ENCODE results near the gene BMP8A.
"Not testable (repeated sequence)": the region's sequence is repeated elsewhere in the genome, so short reads cannot be mapped to it uniquely, and the experiment has no call there.

BMP8A gene

DNA sequence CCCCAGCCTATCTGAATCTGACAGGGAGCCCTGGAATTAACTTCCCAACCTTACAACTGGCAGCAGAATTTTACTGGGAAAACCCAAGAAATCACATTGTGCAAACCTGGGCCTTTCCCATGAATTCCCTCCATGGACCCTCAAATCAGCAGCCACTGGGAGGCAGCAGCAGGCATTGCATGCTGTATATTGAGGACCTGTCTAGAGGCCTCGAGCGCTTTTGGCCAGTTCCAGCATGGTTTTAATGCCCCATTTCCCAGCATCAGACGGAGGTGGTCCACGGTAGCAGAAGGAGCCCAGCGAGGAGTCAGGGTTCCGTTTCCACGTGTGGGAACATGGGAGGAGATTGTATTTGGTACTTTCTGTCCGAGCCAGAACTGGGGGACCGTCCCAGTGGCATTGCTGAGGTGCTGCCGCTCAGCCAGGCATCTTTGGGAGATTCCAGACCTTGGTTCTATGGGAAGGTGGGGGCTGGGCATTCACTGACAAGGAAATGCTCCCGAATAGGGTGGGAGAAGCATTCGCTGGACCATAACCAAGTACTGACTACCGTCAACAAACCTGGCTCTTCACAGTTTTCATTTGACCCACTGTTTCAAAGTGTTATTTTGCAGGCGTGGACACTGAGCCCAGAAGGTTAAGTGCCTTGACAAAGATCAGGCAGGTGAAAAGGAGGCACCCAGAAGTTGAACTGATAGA, 15.9 kb downstream of the BMP8A start:
- DNase-seq, result no peak

DNA sequence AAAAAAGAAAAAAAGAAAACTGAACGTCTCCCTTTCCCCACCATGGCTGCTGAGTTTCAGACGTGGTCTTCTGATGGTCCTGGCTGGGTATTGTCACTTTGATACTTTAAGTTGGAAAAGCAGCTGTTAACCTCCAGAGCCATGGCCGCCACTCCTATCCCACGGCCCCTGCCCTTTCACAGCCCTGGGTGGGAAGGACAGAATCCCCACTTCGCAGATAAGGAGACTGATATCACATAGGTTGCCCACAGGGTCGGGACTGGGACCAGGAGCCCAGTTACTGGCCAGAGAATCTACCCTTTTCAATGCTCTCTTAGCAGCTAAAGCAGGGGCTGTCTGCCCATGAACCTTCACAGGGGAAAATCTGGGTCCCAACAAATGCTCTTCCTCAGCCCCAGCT, 16.8 kb downstream of the BMP8A start:
- no peak for DNase-seq

DNA sequence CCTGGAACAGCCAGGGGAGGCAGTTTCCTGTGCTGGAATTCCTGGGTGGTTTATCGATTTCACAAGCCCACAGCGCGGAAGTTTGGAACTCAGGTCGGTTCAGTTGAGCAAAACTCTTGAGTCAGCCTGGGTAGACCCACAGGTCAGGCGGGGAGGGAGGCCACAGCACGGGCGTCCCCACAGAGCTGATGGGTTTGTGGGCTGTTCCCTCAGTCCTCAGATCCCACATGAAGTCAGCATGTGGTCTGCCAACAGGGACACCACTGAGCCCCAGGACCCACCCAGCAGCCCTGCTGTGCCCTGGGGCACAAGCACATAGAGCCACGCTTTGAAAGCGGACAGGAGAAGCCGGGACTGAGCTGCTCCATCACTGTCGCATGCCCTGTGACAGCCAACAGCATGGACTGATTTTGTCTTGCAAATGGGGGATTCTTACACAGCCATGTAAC, 17.4 kb downstream of the BMP8A start:
- no peak for DNase-seq

DNA sequence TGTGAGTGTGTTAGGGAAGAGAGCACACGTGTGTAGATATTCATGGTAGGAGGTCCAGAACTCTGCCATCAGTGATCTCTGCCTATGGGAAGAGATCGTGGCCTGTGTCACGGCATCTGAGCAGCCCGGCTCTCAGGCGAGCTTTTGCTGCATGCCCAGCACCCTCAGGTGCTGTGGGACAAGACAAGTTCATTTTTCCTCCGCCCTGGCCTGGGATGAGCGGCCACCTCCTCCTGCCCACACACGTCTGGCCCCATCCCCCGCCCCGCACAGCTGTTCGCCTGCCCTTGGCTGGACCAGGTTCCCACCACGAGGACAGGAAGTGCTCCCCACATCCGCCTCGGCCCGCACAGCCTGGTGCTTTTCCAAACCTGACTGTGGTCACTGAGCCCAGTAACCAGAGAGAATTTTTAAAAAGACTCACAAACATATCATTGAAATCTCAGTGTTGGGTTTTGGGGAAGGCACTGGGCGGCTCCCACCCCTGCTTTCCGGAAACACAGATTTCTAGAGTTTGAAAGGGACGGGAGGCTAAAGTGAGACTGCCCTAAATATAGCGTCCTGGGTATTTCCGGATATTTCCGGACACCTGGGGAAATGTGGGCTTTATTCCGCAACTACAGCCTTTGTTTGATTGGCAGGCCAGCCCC, 18.0 kb downstream of the BMP8A start:
- DNase-seq, result no peak

DNA sequence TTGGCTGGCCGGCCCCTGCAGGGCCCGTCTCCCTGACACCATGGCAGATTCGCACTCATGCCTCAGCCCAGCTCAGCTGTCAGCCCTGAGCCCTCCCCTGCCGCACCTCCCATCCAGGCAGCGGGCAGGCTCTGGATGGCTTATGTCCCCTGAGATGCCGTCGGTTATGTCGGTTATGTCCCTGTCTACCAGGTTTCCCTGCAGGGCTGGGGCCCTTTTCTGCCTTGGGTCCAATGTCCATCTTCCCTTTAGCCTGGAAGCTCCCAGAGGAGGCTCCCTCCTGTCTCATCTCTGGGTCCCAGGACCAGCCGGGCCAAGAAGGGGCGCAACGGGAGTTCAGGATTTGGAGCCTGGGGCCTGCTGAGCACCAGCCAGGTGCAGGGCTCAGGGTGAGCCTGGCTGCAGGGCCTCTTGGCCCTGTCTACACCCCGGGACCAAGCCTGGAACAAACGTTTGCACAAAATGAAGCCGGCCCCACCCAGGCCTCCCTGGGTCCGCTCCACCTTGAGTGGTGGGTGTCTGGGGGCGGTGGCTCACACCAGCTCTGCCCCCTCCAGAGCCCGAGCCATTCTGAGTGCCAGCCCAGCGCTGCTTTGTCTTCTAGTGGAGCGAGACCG, 19.2 kb downstream of the BMP8A start:
- DNase-seq, result not testable (repeated sequence)

DNA sequence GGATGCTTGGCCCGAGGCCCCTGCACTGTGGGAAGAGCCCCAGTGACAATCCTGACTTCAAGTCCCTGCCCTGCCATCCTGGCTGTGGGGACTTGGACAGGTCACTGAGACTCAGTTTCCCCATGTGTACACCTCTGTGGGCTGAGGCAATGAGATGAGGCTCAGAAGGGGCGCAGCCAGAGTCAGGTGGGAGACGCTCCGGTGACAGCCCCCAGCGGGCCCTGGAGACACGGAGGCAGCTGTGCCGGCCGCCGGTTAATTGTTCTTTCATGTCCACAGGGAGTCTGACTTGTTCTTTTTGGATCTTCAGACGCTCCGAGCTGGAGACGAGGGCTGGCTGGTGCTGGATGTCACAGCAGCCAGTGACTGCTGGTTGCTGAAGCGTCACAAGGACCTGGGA, 20.0 kb downstream of the BMP8A start:
- DNase-seq, result not testable (repeated sequence)

DNA sequence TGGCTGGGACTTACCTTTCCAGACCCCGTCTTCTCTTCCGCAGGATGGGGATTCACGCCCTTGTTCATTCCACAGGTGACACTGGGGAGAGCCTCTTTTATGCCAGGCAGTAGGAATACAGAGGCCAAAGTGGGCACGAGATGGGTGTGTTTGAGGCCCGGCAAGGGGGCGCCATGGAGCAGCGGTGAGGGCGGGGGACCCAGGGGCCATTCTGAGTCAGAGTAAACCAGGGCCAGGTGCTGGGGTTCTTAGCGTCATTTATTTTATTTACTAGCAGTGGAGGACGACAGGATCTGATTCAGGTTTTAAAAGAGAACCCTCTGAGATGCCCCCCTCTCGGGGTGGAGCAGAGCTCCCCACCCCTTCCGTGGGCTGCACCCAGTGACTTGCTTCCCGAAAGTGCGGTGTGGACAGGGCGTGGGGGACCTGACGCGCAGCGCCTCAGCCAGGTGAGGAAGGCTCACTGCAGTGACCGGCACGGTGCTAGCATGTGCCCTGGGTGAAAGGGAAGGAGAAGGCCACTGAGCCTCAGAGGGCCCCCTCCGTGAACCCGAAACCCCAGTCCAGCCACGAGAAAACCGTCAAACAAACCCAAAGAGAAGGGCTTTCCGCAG, 20.9 kb downstream of the BMP8A start:
- not testable (repeated sequence) for DNase-seq

DNA sequence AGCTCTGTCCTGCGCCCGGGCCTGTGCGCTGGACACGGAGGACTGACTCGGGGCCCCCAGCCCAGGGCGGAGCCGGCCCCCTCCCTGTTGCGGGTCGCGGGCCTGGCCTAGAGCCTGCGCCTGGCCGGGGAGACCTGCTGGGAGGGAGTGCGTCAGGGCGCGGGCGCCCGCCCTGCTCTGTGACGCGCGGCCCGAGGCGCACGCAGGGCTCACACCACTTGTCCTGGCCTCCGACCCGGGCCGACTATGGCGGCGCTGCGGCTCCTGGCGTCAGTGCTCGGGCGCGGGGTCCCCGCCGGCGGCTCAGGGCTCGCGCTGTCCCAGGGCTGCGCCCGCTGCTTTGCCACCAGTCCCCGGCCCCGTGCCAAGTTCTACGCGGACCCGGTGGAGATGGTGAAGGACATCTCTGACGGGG, 23.3 kb downstream of the BMP8A start:
- not testable (repeated sequence) for DNase-seq

DNA sequence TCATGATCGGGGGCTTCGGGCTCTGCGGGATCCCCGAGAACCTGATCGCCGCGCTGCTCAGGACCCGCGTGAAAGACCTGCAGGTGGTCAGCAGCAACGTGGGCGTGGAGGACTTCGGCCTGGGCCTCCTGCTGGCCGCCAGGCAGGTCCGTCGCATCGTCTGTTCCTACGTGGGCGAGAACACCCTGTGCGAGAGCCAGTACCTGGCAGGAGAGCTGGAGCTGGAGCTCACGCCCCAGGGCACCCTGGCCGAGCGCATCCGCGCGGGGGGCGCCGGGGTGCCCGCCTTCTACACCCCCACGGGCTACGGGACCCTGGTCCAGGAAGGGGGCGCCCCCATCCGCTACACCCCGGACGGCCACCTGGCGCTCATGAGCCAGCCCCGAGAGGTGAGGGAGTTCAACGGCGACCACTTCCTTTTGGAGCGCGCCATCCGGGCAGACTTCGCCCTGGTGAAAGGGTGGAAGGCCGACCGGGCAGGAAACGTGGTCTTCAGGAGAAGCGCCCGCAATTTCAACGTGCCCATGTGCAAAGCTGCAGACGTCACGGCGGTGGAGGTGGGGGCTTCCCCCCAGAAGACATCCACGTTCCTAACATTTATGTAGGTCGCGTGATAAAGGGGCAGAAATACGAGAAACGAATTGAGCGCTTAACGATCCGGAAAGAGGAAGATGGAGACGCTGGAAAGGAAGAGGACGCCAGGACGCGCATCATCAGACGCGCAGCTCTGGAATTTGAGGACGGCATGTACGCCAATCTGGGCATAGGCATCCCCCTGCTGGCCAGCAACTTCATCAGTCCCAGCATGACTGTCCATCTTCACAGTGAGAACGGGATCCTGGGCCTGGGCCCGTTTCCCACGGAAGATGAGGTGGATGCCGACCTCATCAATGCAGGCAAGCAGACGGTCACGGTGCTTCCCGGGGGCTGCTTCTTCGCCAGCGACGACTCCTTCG, 24.0 kb downstream of the BMP8A start:
- not testable (repeated sequence) for DNase-seq

DNA sequence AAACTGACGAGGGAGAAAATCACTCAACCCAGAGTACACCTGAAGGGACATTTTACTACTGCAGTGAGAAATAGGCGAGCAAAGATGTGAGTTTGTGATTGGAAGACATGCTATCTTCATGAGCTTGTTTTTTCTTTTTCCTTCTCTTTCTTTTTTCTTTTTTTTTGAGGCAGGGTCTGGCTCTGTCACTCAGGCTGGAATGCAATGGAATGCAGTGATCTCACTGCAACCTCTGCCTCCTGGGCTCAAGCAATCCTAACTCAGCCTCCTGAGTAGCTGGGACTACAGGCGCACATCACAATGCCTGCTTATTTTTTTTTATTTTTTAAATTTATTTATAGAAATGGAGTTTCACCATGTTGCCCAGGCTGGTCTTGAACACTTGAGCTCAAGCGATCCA, 25.4 kb downstream of the BMP8A start:
- DNase-seq, result not testable (repeated sequence)

DNA sequence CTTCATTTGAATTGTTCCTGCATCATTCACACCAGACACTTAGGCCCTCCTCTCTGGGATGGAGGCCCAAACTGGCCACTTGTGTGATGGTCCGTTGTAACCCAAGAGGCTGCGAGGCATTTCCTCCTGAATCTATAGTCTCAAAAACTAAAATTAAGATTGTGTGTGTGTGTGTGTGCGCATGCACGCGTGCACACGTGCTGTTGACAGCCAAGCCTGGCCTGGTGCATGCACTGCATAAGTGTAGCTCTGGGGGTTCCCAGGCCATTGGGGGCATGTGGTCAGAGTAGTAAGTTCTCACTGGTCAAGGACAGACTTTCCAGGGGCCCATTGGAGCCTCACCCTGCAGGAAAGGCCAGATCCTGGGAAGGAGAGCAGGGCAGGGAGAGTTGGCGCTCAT, 26.5 kb downstream of the BMP8A start:
- DNase-seq, result not testable (repeated sequence)

DNA sequence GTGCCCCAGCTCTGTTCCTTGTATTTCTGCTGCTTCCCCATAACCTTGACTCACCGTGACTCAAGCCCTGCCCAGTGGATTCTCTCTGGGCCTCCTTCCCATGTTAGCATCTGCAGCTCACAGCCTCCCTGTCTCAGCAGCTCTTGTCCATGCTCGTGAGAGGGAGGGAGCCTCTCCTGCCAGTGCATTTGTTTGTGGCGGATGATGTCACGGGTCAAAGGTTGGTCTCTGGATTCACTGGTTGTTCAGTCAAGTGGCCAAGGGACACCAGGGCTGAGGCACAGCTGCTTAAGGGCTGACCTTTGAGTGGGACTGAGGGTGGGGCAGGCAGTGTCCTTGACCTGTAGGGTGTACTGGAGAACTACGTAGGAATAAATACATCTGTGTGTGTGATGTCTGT, 27.9 kb downstream of the BMP8A start:
- DNase-seq, result not testable (repeated sequence)

DNA sequence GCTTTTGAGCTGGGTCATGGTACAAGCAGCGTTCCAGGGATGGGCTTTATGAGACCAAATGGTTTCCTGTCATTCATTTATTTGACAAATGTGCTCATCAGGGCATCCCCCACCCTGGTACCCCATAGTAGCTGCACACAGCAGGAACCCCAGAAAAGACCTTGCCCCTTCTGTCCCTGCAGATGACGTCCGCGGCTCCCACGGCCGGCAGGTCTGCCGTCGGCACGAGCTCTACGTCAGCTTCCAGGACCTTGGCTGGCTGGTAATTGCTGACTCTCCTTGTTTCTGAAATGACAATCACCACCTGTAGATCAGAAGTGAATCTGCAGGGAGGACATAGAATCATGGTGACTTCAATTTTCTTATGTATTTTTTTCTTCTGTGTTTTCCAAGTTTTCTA, 30.8 kb downstream of the BMP8A start:
- not testable (repeated sequence) for DNase-seq

DNA sequence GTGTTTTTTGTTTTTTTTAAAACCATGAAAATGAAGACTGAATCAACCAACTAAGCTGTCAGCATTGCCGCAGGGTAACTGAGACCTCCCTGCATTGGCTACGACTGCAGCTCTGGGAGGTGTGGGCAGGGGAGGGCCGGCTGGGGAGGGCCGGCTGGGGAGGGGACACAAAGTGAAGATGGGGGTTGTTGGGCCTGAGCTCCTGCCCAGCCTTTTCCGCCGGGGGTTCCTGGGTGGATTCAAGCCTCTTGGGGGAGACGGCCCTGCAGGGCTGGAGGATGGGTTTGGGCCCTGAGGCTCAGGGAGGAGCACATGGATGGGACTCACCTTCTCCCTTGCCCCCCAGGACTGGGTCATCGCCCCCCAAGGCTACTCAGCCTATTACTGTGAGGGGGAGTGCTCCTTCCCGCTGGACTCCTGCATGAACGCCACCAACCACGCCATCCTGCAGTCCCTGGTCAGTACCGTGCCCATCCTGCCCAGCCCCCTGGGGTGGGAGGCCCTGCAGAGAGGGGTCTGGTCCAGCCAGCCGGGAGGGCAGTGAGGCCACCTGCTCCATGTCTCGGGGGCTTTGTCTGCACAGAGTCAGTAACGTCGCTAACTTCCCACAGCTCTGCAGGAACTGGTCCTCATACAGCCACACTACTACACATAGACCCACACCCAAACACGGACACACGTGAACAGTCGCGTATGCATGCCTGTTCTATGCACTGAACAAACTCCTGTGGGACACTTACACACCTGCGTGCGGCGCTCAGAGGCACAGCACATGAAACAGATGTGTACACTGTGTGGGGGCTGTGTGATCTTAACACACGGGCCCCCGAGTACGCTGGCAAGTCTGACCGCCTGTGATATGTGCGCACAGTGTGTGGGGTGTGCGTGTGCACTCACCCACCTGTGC, 31.5 kb downstream of the BMP8A start:
- no peak for DNase-seq

DNA sequence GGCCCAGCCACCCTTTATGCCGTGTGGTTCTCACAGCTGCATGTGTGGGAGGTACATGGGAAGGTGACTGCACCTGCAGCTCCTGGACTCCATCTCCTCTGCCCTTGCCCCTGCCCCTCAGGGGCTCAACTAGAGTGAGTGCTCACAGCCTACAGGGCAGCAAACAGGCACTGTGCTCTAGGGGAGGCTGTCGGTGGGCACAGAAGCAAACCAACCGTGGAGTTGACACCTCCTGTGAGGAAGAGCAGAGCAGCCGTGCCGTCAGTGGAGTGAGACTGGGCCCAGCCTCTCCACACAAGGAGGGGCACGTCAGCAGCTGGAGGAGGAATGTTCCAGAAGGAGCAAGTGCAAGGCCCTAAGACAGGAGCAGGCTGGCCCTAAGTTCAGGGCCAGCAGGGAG, 32.7 kb downstream of the BMP8A start:
- no peak for DNase-seq

DNA sequence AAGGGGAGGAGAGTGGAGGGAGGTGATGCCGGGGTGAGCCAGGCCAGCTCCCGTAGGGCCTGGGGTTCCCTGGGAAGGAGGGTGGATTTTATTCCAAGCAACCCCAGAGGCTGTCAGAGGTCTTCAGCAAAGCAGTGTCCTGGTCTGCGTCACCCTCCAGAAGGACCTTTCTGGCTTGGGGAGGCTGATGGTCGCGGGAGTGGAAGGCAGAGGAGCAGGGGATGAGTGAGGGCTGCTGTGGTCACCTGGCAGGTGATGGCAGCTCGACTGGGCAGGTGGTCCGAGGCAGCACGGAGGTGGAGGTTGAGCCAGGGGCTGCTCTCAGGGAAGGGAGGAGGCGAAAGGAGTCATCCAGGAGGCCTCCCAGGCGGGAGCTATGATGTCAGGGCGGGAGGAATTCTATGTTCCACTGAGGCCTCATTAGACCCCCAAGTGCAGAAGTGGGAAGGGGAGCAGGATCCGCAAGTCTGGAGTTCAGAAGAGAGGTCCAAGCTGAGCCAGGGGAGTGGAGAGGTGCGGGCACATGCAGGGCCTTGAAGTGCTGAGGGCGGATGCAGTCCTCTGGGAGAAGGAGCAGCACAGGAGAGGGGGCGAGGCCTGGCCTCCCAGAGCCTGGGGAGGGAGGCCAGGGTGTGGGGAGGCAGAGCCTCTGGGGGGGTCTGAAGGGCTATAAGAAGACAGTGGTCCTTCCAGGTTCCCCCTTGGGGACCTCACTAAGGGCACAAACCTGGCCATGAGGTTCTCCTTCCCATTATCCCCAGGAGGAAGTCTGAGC, 33.3 kb downstream of the BMP8A start:
- no peak for DNase-seq

DNA sequence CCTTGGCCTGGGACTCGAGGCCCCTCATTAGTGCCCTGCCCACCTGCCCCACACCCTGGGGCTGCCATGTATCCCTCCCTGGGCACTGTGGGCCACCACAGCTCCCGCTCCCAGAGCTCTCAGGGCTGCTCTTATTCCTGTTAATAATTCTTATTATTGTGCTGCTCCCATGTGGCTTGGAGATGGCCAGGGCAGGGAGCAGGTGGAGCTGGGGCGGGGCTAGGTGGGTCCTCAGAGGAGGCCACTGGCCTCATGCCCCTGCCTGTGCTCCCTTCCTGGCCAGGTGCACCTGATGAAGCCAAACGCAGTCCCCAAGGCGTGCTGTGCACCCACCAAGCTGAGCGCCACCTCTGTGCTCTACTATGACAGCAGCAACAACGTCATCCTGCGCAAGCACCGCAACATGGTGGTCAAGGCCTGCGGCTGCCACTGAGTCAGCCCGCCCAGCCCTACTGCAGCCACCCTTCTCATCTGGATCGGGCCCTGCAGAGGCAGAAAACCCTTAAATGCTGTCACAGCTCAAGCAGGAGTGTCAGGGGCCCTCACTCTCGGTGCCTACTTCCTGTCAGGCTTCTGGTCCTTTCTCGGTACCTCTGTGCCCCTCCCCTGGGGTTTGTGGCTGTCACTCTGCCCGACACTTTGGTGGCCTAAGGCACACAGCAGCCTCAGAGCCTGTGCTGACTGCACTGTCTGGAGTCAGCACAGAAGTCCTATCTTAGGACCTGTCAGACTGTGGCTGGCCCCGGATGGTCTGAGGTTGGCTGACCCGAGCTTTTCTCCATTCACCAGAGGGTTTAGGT, 34.1 kb downstream of the BMP8A start:
- no peak for DNase-seq

DNA sequence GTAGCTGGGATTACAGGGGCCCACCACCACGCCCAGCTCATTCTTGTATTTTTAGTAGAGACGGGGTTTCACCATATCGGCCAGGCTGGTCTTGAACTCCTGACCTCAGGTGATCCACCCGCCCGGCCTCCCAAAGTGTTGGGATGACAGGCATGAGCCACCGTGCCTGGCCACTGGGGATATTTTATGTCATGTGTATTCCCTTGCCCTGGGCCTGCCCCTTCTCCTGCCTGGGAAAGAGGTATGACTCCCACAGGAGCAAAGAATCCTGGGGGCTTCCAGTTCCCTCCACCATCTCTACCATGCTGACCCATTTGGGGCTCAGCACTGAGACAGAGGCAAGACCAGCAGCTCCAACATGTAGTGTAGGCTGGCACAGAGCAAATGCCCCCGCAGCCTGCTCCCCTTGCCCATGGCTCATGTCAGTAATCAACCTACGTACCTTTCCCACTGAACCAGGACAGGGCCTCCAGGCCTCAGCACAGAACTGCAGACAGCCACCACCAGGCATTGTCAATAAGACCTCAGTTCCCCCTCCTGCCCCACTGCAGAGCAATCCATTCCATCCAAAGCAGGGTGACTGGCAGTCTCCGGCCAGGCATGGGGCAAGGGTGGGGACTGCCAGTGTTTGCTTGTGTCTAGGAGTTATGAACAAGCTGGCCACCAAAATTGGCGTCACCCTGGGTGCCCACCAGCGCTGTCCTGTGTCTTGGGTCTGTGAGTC, 35.2 kb downstream of the BMP8A start:
- DNase-seq, result no peak

DNA sequence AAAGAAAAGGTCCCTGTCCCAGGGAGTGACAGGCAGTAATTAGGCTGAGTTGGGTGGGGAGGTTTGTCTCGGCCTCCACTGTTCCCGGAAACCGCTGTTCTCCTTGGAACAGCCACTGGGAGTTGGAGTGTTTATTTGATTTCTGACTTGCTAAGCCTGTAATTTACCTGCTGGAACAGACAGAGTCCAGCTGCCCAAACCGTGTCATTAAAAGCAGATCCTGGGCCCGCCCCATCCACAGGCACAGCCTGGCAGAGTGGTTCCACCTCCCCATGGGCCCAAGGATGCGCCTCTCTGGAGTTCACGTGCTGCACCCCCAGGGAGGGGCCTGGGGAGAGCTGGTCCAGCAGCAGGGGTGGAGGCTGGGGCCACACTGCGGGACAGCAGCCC, 35.7 kb downstream of the BMP8A start:
- not testable (repeated sequence) for DNase-seq
